HepG2 (cell line): Measurements from ENCODE around the gene SLC13A5. TPM values are rescaled to one million over a fixed set of nuclear protein-coding genes. Genes with fewer than 3 reads are reported as not detected.

Experiments used
- CEBPG ChIP-seq: IDR thresholded peaks from 2 replicates; pipeline ENCODE4 v1.6.1; 2016
- EP300 ChIP-seq, 3 experiments: sonication (generic) in 1 of 3; formaldehyde crosslinking in 1 of 3; IDR thresholded peaks; 2 replicates each; pipeline versions ENCODE4 v1.5.1 to v1.6.1; 2011 to 2020; ENCODE audit warnings: low read depth in 2 of 3, low read length in 2 of 3, borderline replicate concordance in 1 of 3, improper control_type of control experiment in 1 of 3, mild to moderate bottlenecking in 1 of 3, missing genetic modification reagents in 1 of 3, moderate library complexity in 1 of 3
- ETV5 ChIP-seq: IDR thresholded peaks from 2 replicates; pipeline ENCODE4 v1.6.1; 2018; ENCODE audit warnings: missing biosample characterization, missing genetic modification reagents, inconsistent platforms, borderline replicate concordance
- FOXC1 ChIP-seq: sonication (generic); formaldehyde crosslinking; IDR thresholded peaks from 2 replicates; pipeline ENCODE4 v1.8.0; 2022; ENCODE audit warnings: mild to moderate bottlenecking, missing genetic modification reagents, borderline replicate concordance
- GLI4 ChIP-seq: sonication (generic); formaldehyde crosslinking; IDR thresholded peaks from 2 replicates; pipeline ENCODE4 v1.5.1; 2020; ENCODE audit warnings: missing genetic modification reagents, mild to moderate bottlenecking, moderate library complexity, borderline replicate concordance
- HBP1 ChIP-seq: IDR thresholded peaks from 2 replicates; pipeline ENCODE4 v1.6.1; 2016; ENCODE audit warnings: low read depth, control low read depth
- HIVEP1 ChIP-seq: sonication (generic); formaldehyde crosslinking; IDR thresholded peaks from 2 replicates; pipeline ENCODE4 v1.4.0; 2020; ENCODE audit warnings: mild to moderate bottlenecking, missing genetic modification reagents
- HNRNPUL1 ChIP-seq: fragments of 200-400 bp; formaldehyde crosslinking; IDR thresholded peaks from 2 replicates; pipeline ENCODE4 v1.6.1; 2017; ENCODE audit warnings: low read depth, mild to moderate bottlenecking, low read length, moderate library complexity
- IKZF4 ChIP-seq: sonication (generic); formaldehyde crosslinking; IDR thresholded peaks from 2 replicates; pipeline ENCODE4 v1.5.1; 2020; ENCODE audit warnings: borderline replicate concordance, mild to moderate bottlenecking, low read depth, missing genetic modification reagents; ENCODE audit errors: not compliant biosample characterization
- MTERF4 ChIP-seq: sonication (generic); formaldehyde crosslinking; IDR thresholded peaks from 2 replicates; pipeline ENCODE4 v1.8.0; 2023; ENCODE audit warnings: mild to moderate bottlenecking, missing genetic modification reagents
- NR2C2 ChIP-seq: sonication (generic); formaldehyde crosslinking; IDR thresholded peaks from 2 replicates; pipeline ENCODE4 v1.4.0; 2020; ENCODE audit warnings: missing genetic modification reagents, mild to moderate bottlenecking, moderate library complexity, borderline replicate concordance
- SOX6 ChIP-seq, 2 experiments: fragments of 450-650 bp in 1 of 2; sonication (generic) in 1 of 2; formaldehyde crosslinking in 1 of 2; IDR thresholded peaks; 2 replicates each; pipeline versions ENCODE4 v1.4.0 to v1.6.1; 2017 to 2020; ENCODE audit warnings: antibody characterized with exemption in 1 of 2, mild to moderate bottlenecking in 1 of 2, missing genetic modification reagents in 1 of 2
- TBL1XR1 ChIP-seq: fragments of 150-350 bp; IDR thresholded peaks from 2 replicates; pipeline ENCODE4 v1.6.1; 2014; ENCODE audit warnings: borderline replicate concordance, low read length; ENCODE audit not compliant: partially characterized antibody
- TOE1 ChIP-seq: sonication (generic); formaldehyde crosslinking; IDR thresholded peaks from 2 replicates; pipeline ENCODE4 v1.4.0; 2020; ENCODE audit warnings: mild to moderate bottlenecking, missing genetic modification reagents
- TRIM24 ChIP-seq: sonication (generic); formaldehyde crosslinking; IDR thresholded peaks from 2 replicates; pipeline ENCODE4 v1.8.0; 2022; ENCODE audit warnings: mild to moderate bottlenecking, missing genetic modification reagents
- ZNF143 ChIP-seq: sonication (generic); formaldehyde crosslinking; IDR thresholded peaks from 2 replicates; pipeline ENCODE4 v1.4.0; 2020; ENCODE audit warnings: missing genetic modification reagents
- ZNF335 ChIP-seq: sonication (generic); formaldehyde crosslinking; IDR thresholded peaks from 2 replicates; pipeline ENCODE4 v1.4.0; 2020; ENCODE audit warnings: missing genetic modification reagents
- ZNF609 ChIP-seq: sonication (generic); formaldehyde crosslinking; IDR thresholded peaks from 2 replicates; pipeline ENCODE4 v1.4.0; 2020; ENCODE audit warnings: mild to moderate bottlenecking, missing genetic modification reagents, borderline replicate concordance
- ZNF644 ChIP-seq: IDR thresholded peaks from 2 replicates; pipeline ENCODE4 v1.6.1; 2016; ENCODE audit warnings: low read depth
- ZNF766 ChIP-seq: sonication (generic); formaldehyde crosslinking; IDR thresholded peaks from 2 replicates; pipeline ENCODE4 v1.5.0; 2020; ENCODE audit warnings: missing genetic modification reagents, borderline replicate concordance
- ZSCAN21 ChIP-seq: sonication (generic); formaldehyde crosslinking; IDR thresholded peaks from 2 replicates; pipeline ENCODE4 v1.8.0; 2022; ENCODE audit warnings: mild to moderate bottlenecking, missing genetic modification reagents, moderate library complexity, borderline replicate concordance
- ZSCAN22 ChIP-seq: sonication (generic); formaldehyde crosslinking; IDR thresholded peaks from 2 replicates; pipeline ENCODE4 v1.4.0; 2020; ENCODE audit warnings: mild to moderate bottlenecking, missing genetic modification reagents
- polyA plus RNA-seq, 8 experiments: library from polyadenylated mRNA; depleted of rRNA in 3 of 8; stranded (reverse) in 7 of 8; unstranded in 1 of 8; fragments of >200 nt; fragmentation: Illumina TruSeq in 4 of 8; extraction: Trizol in 4 of 8; gene quantifications; 2 replicates each; pipeline versions ENCODE4 v1.2.1 to v1.2.3, GENCODE V29; 2011 to 2016; ENCODE audit warnings: low read depth in 4 of 8, missing spikeins in 1 of 8, mixed read lengths in 1 of 8; ENCODE audit not compliant: insufficient read depth in 1 of 8
- total RNA-seq, 5 experiments: library from RNA; depleted of rRNA; stranded (reverse); fragments of >200 nt; fragmentation: Illumina TruSeq; extraction: Trizol; gene quantifications; 2 replicates each; pipeline ENCODE4 v1.2.3, GENCODE V29; 2016; ENCODE audit warnings: low read depth in 1 of 5

Gene SLC13A5
- total and polyA plus RNA-seq, 2 of the 13 experiments (the other 11 are each of a cell fraction or from before 2014, with no cell fraction given), result 42.8 to 310 TPM

- TF ChIP-seq HIVEP1 (CRISPR knock-in tag), result no peak
- TF ChIP-seq MTERF4 (CRISPR knock-in tag), result no peak
- TF ChIP-seq ZNF766 (CRISPR knock-in tag), result 0 out of 2 replicates have a peak, but pooled peaks have one; percentile 61
- no peak for TF ChIP-seq ZSCAN22 (CRISPR knock-in tag)
- TF ChIP-seq GLI4 (CRISPR knock-in tag), result no peak
- TF ChIP-seq NR2C2, result no peak
- TF ChIP-seq ZNF335 (CRISPR knock-in tag), result no peak
- TF ChIP-seq EP300 (IDR thresholded peaks at IDR 0.05; ENCODE audit: low read depth in 2 of 2, low read length in 2 of 2), result peak in 1 of 2 experiments; percentile 51; a peak in 2 of 4 replicates
- TF ChIP-seq EP300 (CRISPR knock-in tag; IDR thresholded peaks at IDR 0.05; ENCODE audit: borderline replicate concordance), result peak; percentile 65; the same call in 1 of the 2 replicates
- TF ChIP-seq ZNF143 (CRISPR knock-in tag), result 0 out of 2 replicates have a peak, but pooled peaks have one; percentile 21
- no peak for TF ChIP-seq TOE1 (CRISPR knock-in tag)
- TF ChIP-seq FOXC1 (CRISPR knock-in tag), result peak; percentile 55; the same call in 1 of the 2 replicates
- no peak for TF ChIP-seq ZNF609 (CRISPR knock-in tag)
- no peak for TF ChIP-seq ZNF644 (CRISPR knock-in tag)
- TF ChIP-seq TBL1XR1, result peak; percentile 18
- peak; percentile 36 for TF ChIP-seq ETV5 (CRISPR knock-in tag)
- TF ChIP-seq HNRNPUL1, result no peak
- TF ChIP-seq CEBPG, result peak; percentile 14; the same call in 1 of the 2 replicates
- no peak for TF ChIP-seq SOX6 (IDR thresholded peaks at IDR 0.05)
- 0 out of 2 replicates have a peak, but pooled peaks have one; percentile 6 for TF ChIP-seq SOX6 (CRISPR knock-in tag; IDR thresholded peaks at IDR 0.05)
- TF ChIP-seq IKZF4 (CRISPR knock-in tag), result no peak
- no peak for TF ChIP-seq TRIM24 (CRISPR knock-in tag)
- TF ChIP-seq ZSCAN21 (CRISPR knock-in tag), result peak; percentile 31; the same call in 1 of the 2 replicates
- TF ChIP-seq HBP1, result no peak
Observed at GRCh38 chr17:6711681-6712057, 1.5 kb downstream of the SLC13A5 start (continued).
